GM12878 (cell line): ENCODE data around the gene IREB2. TPM values are rescaled to one million over a fixed set of nuclear protein-coding genes. Genes with fewer than 3 reads are reported as not detected.

Experiments
- ATAC-seq: fragments of 200-7000 bp; cut with Tn5 transposase; 3 replicates; pipeline ENCODE4 v1.9.1; 2020; ENCODE audit warnings: mild to moderate bottlenecking, moderate library complexity
- BruUV-seq: library from RNA; stranded (reverse); fragments of 400-500 nt; replicated peaks from 2 replicates; lab custom pipeline; 2021; lab: Mats Ljungman, UMichigan
- CTCF ChIA-PET: fragments of 300-600 bp; sonication (Branson Sonifier 250); formaldehyde crosslinking; extraction: SDS; loops from one replicate; lab custom pipeline; 2021; ENCODE audit warnings: inconsistent platforms; lab: Yijun Ruan, JAX
- POLR2A ChIA-PET: fragments of 350-600 bp; formaldehyde crosslinking; extraction: SDS; loops from one replicate; lab custom pipeline; 2021; ENCODE audit warnings: inconsistent platforms; lab: Charles Lee
- RAD21 ChIA-PET: fragments of 300-600 bp; sonication (Branson Sonifier 250); formaldehyde crosslinking; loops from one replicate; lab custom pipeline; 2023; ENCODE audit warnings: antibody characterized with exemption; ENCODE audit not compliant: unreplicated experiment; lab: Charles Lee
- SMC1A ChIA-PET: fragments of 300-600 bp; sonication (Branson Sonifier 250); formaldehyde crosslinking; loops from one replicate; lab custom pipeline; 2023; ENCODE audit not compliant: unreplicated experiment, uncharacterized antibody; lab: Charles Lee
- DNase-seq: peaks from one replicate; pipeline ENCODE4 v3.0.0-alpha.2; 2011; ENCODE audit warnings: low read depth, low spot score
- FAIRE-seq: peaks from 3 replicates; lab custom pipeline; 2011; peaks lifted over from hg19 to GRCh38; lab: Jason Lieb, UNC
- H2AFZ ChIP-seq: 2 replicates; pipeline ENCODE4 v1.6.0; 2011; ENCODE audit warnings: low read depth, low read length, control low read depth; ENCODE audit not compliant: control insufficient read depth
- H3K27ac ChIP-seq: 2 replicates; pipeline ENCODE4 v1.5.1; 2011; ENCODE audit warnings: control low read depth; ENCODE audit not compliant: control insufficient read depth, insufficient read depth
- H3K27me3 ChIP-seq, 2 experiments: replicated peaks in 1 of 2; 2 replicates each; pipeline versions ENCODE4 v1.6.0 to v1.6.1; 2011; ENCODE audit warnings: low read length in 1 of 2; ENCODE audit not compliant: control insufficient read depth in 2 of 2, insufficient read depth in 2 of 2
- H3K36me3 ChIP-seq, 2 experiments: 2 replicates each; pipeline ENCODE4 v1.5.1; 2011; ENCODE audit warnings: low read length in 1 of 2; ENCODE audit not compliant: control insufficient read depth in 2 of 2, insufficient read depth in 2 of 2
- H3K4me1 ChIP-seq: 2 replicates; pipeline ENCODE4 v1.6.1; 2011; ENCODE audit warnings: mild to moderate bottlenecking, low read length, moderate library complexity, mixed read lengths; ENCODE audit not compliant: control insufficient read depth, insufficient read depth
- H3K4me2 ChIP-seq: 2 replicates; pipeline ENCODE4 v1.6.0; 2011; ENCODE audit warnings: control low read depth; ENCODE audit not compliant: control insufficient read depth, insufficient read depth
- H3K4me3 ChIP-seq: fragments of 200-600 bp; sonication (generic); 2 replicates; pipeline ENCODE4 v1.5.1; 2016
- H3K79me2 ChIP-seq: 2 replicates; pipeline ENCODE4 v1.6.0; 2011; ENCODE audit warnings: low read length; ENCODE audit not compliant: control insufficient read depth, insufficient read depth
- H3K9ac ChIP-seq: 2 replicates; pipeline ENCODE4 v1.8.0; 2011; ENCODE audit warnings: low read length, control low read depth, mixed read lengths; ENCODE audit not compliant: control insufficient read depth, insufficient read depth
- H3K9me3 ChIP-seq: replicated peaks from 3 replicates; pipeline ENCODE4 v1.5.1; 2011; ENCODE audit warnings: mild to moderate bottlenecking, low read length; ENCODE audit not compliant: control insufficient read depth, insufficient read depth
- H4K20me1 ChIP-seq: 2 replicates; pipeline ENCODE4 v1.6.0; 2011; ENCODE audit not compliant: control insufficient read depth, insufficient read depth
- BRCA1 ChIP-seq: IDR thresholded peaks from 2 replicates; pipeline ENCODE4 v1.6.1; 2011; ENCODE audit warnings: low read depth, low read length, improper control_type of control experiment
- EED ChIP-seq: sonication (generic); IDR thresholded peaks from 2 replicates; pipeline ENCODE4 v1.6.1; 2016; ENCODE audit warnings: antibody characterized with exemption, low read depth
- ELK1 ChIP-seq: IDR thresholded peaks from 2 replicates; pipeline ENCODE4 v1.6.1; 2012; ENCODE audit warnings: low read depth, low read length, improper control_type of control experiment
- FOXK2 ChIP-seq: fragments of 450-650 bp; IDR thresholded peaks from 2 replicates; pipeline ENCODE4 v1.6.1; 2017; ENCODE audit warnings: mild to moderate bottlenecking, moderate library complexity
- HCFC1 ChIP-seq: fragments of 150-350 bp; IDR thresholded peaks from 2 replicates; pipeline ENCODE4 v1.6.1; 2014; ENCODE audit warnings: low read length
- NR2C1 ChIP-seq: fragments of 450-650 bp; IDR thresholded peaks from 2 replicates; pipeline ENCODE4 v1.6.1; 2017; ENCODE audit warnings: antibody characterized with exemption, mild to moderate bottlenecking, moderate library complexity
- WRNIP1 ChIP-seq: IDR thresholded peaks from 2 replicates; pipeline ENCODE4 v1.6.1; 2011; ENCODE audit warnings: low read depth, low read length, improper control_type of control experiment, borderline replicate concordance
- WGBS: methylation state at CpG from one replicate; pipeline ENCODE4 v1.1.6; 2016; ENCODE audit warnings: low lambda C conversion rate; ENCODE audit not compliant: insufficient replicate concordance, insufficient coverage; ENCODE audit errors: missing lambda C conversion rate; 5-methylcytosine and 5-hydroxymethylcytosine counted together
- in situ Hi-C: fragments of 300-500 bp; cut with MboI; formaldehyde crosslinking; loops from 9 replicates; pipeline ENCODE4 v1.14.3; 2018; ENCODE audit warnings: mixed read lengths
- intact Hi-C: fragments of 100-400 bp; cut with micrococcal nuclease; formaldehyde crosslinking; loops from one replicate; pipeline ENCODE4 v1.14.2; 2022; ENCODE audit not compliant: unreplicated experiment
- polyA plus RNA-seq, 11 experiments: library from polyadenylated mRNA; depleted of rRNA in 4 of 11; unstranded in 6 of 11; stranded (reverse) in 5 of 11; fragments of >200 nt; fragmentation: Nextera tagmentation in 4 of 11; fragmentation: Illumina TruSeq in 1 of 11; extraction: Ambion mirVana in 4 of 11; extraction: Trizol in 1 of 11; gene quantifications; 1 replicate in 1 of 11; 2 replicates in 10 of 11; pipeline versions ENCODE4 v1.2.1 to v1.2.3, GENCODE V29; 2011 to 2016; ENCODE audit warnings: inconsistent platforms in 2 of 11, missing spikeins in 2 of 11, low read depth in 1 of 11
- total RNA-seq, 4 experiments: library from RNA; depleted of rRNA in 3 of 4; stranded (reverse); fragments of >200 nt in 3 of 4; fragmentation: Illumina TruSeq in 1 of 4; extraction: Trizol in 1 of 4; gene quantifications; 2 replicates each; pipeline versions ENCODE4 v1.2.1 to v1.2.3, GENCODE V29; 2013 to 2021

IREB2 gene
- total and polyA plus RNA-seq, 10 of the 15 experiments (the other 5 are each of a cell fraction or from before 2014, with no cell fraction given) = 13.0 to 52.4 (median 24.4) TPM

DNA sequence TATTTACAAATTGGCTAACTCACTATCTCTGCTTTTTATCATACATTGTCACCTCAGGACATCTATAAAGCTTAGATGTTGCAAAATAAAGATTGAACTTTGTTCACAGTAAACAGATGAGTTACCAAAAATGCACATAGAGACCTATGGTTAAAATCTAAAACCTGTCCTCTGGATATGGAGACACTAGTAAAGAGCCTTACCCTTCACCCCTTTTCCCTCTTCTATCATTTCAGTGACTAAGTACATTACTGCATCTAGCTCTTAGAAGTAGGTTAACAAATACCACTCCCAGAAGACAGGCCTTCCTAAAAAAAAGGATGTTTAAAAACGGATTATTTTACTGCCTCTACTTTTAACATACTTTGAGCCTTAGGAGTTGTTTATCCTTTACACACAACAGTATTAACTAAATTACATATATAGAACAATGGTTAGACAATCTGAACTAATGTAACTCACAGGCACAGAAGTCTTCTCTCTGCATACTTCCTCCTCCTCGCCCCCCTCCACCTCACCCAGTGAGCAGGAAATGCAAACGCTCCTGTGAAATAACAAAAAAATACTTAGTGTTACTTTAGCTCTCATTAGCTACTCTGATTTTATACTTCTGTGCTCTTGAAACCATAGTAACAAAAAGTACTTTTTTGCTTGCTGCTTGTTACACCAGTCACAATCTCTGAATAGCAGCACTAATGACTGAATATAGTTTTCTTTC, 23.3 kb downstream of the IREB2 start:
- ChIA-PET SMC1A (interaction anchor here (0.6 to 1.1 kb wide), 3 partner anchors 11 to 24 kb away, joined by 3 to 4 read pairs (median 3); no protein-coding TSS in a partner anchor), POLR2A (interaction anchor here (1.7 to 2.2 kb wide), 2 partner anchors 24 to 79 kb away, joined by 7 to 9 read pairs; partner anchors contain the start of genes IREB2 and PSMA4), RAD21 (interaction anchor here (2.3 kb wide), 1 partner anchor 11 kb away, joined by 8 read pairs; no protein-coding TSS in a partner anchor), CTCF (interaction anchor here (0.5 to 1.8 kb wide), 5 partner anchors 11 to 152 kb away, joined by 3 to 5 read pairs (median 3); no protein-coding TSS in a partner anchor)
- H3K9me3 ChIP-seq = no peaks in the 10 kb centered on the region
- H3K36me3 ChIP-seq = peaks cover 3 to 22% of the 10 kb centered on the region in 2 experiments
- intact Hi-C loops = no loop called here
- H3K27me3 ChIP-seq = no peaks in the 10 kb centered on the region
- no peak overlapping the region for H3K4me2 ChIP-seq
- no peak; the same call in 2 of the 3 replicates for ATAC-seq
- no peak overlapping the region for H3K9ac ChIP-seq
- no peak for DNase-seq
- BruUV-seq = no TSS peak
- TF ChIP-seq EED (no peak), NR2C1 (no peak), HCFC1 (no peak), WRNIP1 (no peak), FOXK2 (no peak), BRCA1 (no peak), ELK1 (no peak)
- H3K79me2 ChIP-seq = peaks cover 44% of the 10 kb centered on the region
- FAIRE-seq = no peak
- no peak overlapping the region for H3K4me3 ChIP-seq
- 20% methylated on average over 3 of the region's 3 CpGs for WGBS
- H2AFZ ChIP-seq = no peak overlapping the region
- in situ Hi-C loops = no loop called here
- no peaks in the 10 kb centered on the region for H4K20me1 ChIP-seq
- H3K27ac ChIP-seq = no peak overlapping the region
- 0 out of 2 replicates have a peak, but pooled peaks cover 3% of the 10 kb centered on the region for H3K4me1 ChIP-seq
